Sigmoid colon (tissue), 7 donors: ENCODE data around the gene TECTB. TPM values are rescaled to one million over a fixed set of nuclear protein-coding genes. Genes with fewer than 3 reads are reported as not detected.

Experiments
- DNase-seq: peaks from one replicate; pipeline ENCODE4 v3.0.0-alpha.2; 2019
- H3K27ac ChIP-seq, 4 donors: fragments of 200-600 bp; sonication (generic); one replicate each; pipeline ENCODE4 v1.5.1; 2016 to 2019; ENCODE audit warnings: mild to moderate bottlenecking in 1 of 4
- H3K27me3 ChIP-seq, 3 donors: fragments of 200-600 bp; sonication (generic); one replicate each; pipeline ENCODE4 v1.5.1; 2019; ENCODE audit warnings: mild to moderate bottlenecking in 1 of 3
- H3K36me3 ChIP-seq, 4 donors: fragments of 200-600 bp; sonication (generic); one replicate each; pipeline ENCODE4 v1.5.1; 2016 to 2019
- H3K4me1 ChIP-seq, 4 donors: fragments of 200-600 bp; sonication (generic); one replicate each; pipeline ENCODE4 v1.5.1; 2017 to 2019
- H3K4me3 ChIP-seq, 4 donors: fragments of 200-600 bp; sonication (generic); one replicate each; pipeline ENCODE4 v1.5.1; 2017 to 2019; ENCODE audit warnings: mild to moderate bottlenecking in 2 of 4, moderate library complexity in 1 of 4
- H3K9me3 ChIP-seq, 4 donors: fragments of 200-600 bp in 3 of 4; sonication (generic) in 3 of 4; one replicate each; pipeline versions ENCODE4 v1.5.1 to v1.6.1; 2013 to 2019
- CTCF ChIP-seq, 4 experiments: fragments of 450-650 bp in 3 of 4; fragments of 200-600 bp in 1 of 4; IDR thresholded peaks; one replicate each; pipeline ENCODE4 v1.5.1; 2016 to 2019; ENCODE audit warnings: antibody characterized with exemption in 4 of 4, mild to moderate bottlenecking in 3 of 4, moderate library complexity in 2 of 4
- EP300 ChIP-seq, 4 donors: sonication (generic); formaldehyde crosslinking; IDR thresholded peaks; one replicate each; pipeline ENCODE4 v1.6.1; 2017; ENCODE audit warnings: antibody characterized with exemption in 4 of 4
- POLR2A ChIP-seq, 2 donors: fragments of 450-650 bp; IDR thresholded peaks; one replicate each; pipeline ENCODE4 v1.6.1; 2016; ENCODE audit warnings: antibody characterized with exemption in 2 of 2, mild to moderate bottlenecking in 2 of 2, moderate library complexity in 2 of 2
- POLR2AphosphoS5 ChIP-seq, 4 donors: sonication (generic); formaldehyde crosslinking; IDR thresholded peaks; one replicate each; pipeline ENCODE4 v1.6.1; 2017; ENCODE audit warnings: antibody characterized with exemption in 4 of 4
- WGBS, 2 donors: extraction: QIAGEN DNeasy Blood & Tissue Kit; methylation state at CpG; one replicate each; pipeline ENCODE4 v1.1.7; 2013; 5-methylcytosine and 5-hydroxymethylcytosine counted together
- intact Hi-C: fragments of 100-400 bp; cut with DNase I; formaldehyde crosslinking; loops from one replicate; pipeline ENCODE4 v1.15.1; 2023
- polyA plus RNA-seq, 3 donors: library from polyadenylated mRNA; stranded (reverse); fragments of 200-250 nt; gene quantifications; one replicate each; pipeline ENCODE4 v1.2.3, GENCODE V29; 2013
- total RNA-seq, 4 donors: library from RNA; depleted of rRNA; stranded (reverse); fragments of >200 nt; gene quantifications; one replicate each; pipeline ENCODE4 v1.1.0, GENCODE V29; 2016
- donor health status: healthy with polysubstance abuse.
- donor health status: Bipolar disorder and iron deficiency.
- donor health status: healthy.

Gene TECTB
- total and polyA plus RNA-seq, 7 donors = not detected

GRCh38 chr10:112265745-112266144 lies 17.5 kb upstream of the TECTB start:
- H3K4me1 ChIP-seq = no peaks in the 10 kb centered on the region
- 53 to 56% methylated on average over 2 of the region's 2 CpGs for WGBS, 2 donors
- no peak overlapping the region for H3K4me3 ChIP-seq
- H3K9me3 ChIP-seq = no peaks in the 10 kb centered on the region
- no peaks in the 10 kb centered on the region for H3K36me3 ChIP-seq
- no peak overlapping the region for H3K27ac ChIP-seq
- TF ChIP-seq EP300 (IDR thresholded peaks at IDR 0.05) (no peak), POLR2AphosphoS5 (IDR thresholded peaks at IDR 0.05) (no peak), CTCF (IDR thresholded peaks at IDR 0.05) (no peak), POLR2A (IDR thresholded peaks at IDR 0.05) (no peak)
- intact Hi-C loops = no loop called here
- no peaks in the 10 kb centered on the region for H3K27me3 ChIP-seq
- DNase-seq = no peak

GRCh38 chr10:112269266-112269665 lies 13.9 kb upstream of the TECTB start:
- DNase-seq = no peak
- intact Hi-C loops = no loop called here
- Histone ChIP-seq H3K4me1 (no peaks in the 10 kb centered on the region), H3K4me3 (no peak overlapping the region), H3K9me3 (no peaks in the 10 kb centered on the region), H3K36me3 (no peaks in the 10 kb centered on the region), H3K27me3 (no peaks in the 10 kb centered on the region), H3K27ac (no peak overlapping the region)
- TF ChIP-seq POLR2A (IDR thresholded peaks at IDR 0.05) (no peak), CTCF (IDR thresholded peaks at IDR 0.05) (no peak), EP300 (IDR thresholded peaks at IDR 0.05) (no peak), POLR2AphosphoS5 (IDR thresholded peaks at IDR 0.05) (no peak)

GRCh38 chr10:112271982-112272381 lies 11.2 kb upstream of the TECTB start:
- no peak for DNase-seq
- Histone ChIP-seq H3K36me3 (no peaks in the 10 kb centered on the region), H3K4me1 (no peaks in the 10 kb centered on the region), H3K4me3 (no peak overlapping the region), H3K27me3 (no peaks in the 10 kb centered on the region), H3K27ac (no peak overlapping the region), H3K9me3 (no peaks in the 10 kb centered on the region)
- 85 to 87% methylated on average over 3 of the region's 3 CpGs for WGBS, 2 donors
- intact Hi-C loops = no loop called here
- no peak for TF ChIP-seq POLR2A (IDR thresholded peaks at IDR 0.05)
- TF ChIP-seq POLR2AphosphoS5 (IDR thresholded peaks at IDR 0.05) = no peak
- TF ChIP-seq EP300 (IDR thresholded peaks at IDR 0.05) = no peak
- no peak for TF ChIP-seq CTCF (IDR thresholded peaks at IDR 0.05)

GRCh38 chr10:112274831-112275230 lies 8.4 kb upstream of the TECTB start:
- Histone ChIP-seq H3K4me1 (no peaks in the 10 kb centered on the region), H3K4me3 (no peak overlapping the region), H3K27me3 (no peaks in the 10 kb centered on the region), H3K27ac (no peak overlapping the region), H3K36me3 (no peaks in the 10 kb centered on the region), H3K9me3 (no peaks in the 10 kb centered on the region)
- WGBS, 2 donors = 87 to 89% methylated on average over 5 of the region's 5 CpGs
- intact Hi-C loops = no loop called here
- TF ChIP-seq EP300 (IDR thresholded peaks at IDR 0.05) = no peak
- no peak for TF ChIP-seq POLR2AphosphoS5 (IDR thresholded peaks at IDR 0.05)
- TF ChIP-seq POLR2A (IDR thresholded peaks at IDR 0.05) = no peak
- no peak for TF ChIP-seq CTCF (IDR thresholded peaks at IDR 0.05)
- DNase-seq = no peak

GRCh38 chr10:112275512-112276245 lies 7.5 kb upstream of the TECTB start:
- no peak for DNase-seq
- intact Hi-C loops = no loop called here
- Histone ChIP-seq H3K27me3 (no peaks in the 10 kb centered on the region), H3K27ac (no peak overlapping the region), H3K4me3 (no peak overlapping the region), H3K9me3 (no peaks in the 10 kb centered on the region), H3K4me1 (no peaks in the 10 kb centered on the region), H3K36me3 (no peaks in the 10 kb centered on the region)
- no peak for TF ChIP-seq POLR2AphosphoS5 (IDR thresholded peaks at IDR 0.05)
- no peak for TF ChIP-seq CTCF (IDR thresholded peaks at IDR 0.05)
- TF ChIP-seq EP300 (IDR thresholded peaks at IDR 0.05) = no peak
- TF ChIP-seq POLR2A (IDR thresholded peaks at IDR 0.05) = no peak
- 63 to 89% methylated on average over 4 of the region's 4 CpGs for WGBS, 2 donors
